Limb (tissue), 2 donors: ENCODE results near the gene DCP1A.

Experiments used
- DNase-seq, 2 donors: peaks; one replicate each; pipeline ENCODE4 v3.0.0-alpha.2; 2016; ENCODE audit errors: extremely low spot score in 2 of 2

Gene DCP1A

DNA sequence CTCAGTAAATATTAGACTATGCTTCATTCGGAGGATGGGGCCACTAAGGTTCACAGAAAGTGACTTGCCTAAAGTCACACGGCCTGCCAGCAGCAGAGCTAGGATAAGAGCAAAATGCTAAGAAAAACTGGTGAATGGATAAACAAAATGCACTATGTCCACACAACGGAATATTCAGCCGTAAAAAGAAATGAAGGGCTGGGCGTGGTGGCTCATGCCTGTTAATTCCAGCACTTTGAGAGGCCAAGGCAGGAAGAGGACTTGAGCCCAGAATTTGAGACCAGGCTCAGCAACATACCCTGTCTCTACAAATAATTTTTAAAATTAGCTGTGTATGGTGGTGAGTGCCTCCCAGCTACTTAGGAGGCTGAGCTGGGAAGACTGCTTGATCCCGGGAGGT is 99.2 kb downstream of the DCP1A start:
- DNase-seq: no peak

DNA sequence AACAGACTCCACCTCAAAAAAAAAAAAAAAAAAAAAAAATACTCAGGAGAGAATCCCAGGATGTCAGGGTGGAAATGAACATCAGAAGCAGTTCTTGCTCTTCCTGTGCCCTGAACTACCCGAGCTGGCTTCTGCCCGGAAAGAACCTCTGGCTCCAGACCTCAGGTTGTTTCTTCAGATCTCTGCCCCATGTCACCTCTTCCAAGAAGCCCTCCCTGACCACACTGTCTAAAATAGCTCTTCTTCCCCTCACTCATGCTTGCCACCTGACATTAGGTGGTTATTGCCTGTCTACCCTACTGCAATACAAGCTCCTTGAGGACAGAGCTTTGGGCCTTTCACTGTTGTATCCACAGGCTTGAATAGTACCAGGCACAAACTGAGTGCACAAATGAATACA is 99.7 kb downstream of the DCP1A start:
- no peak for DNase-seq

DNA sequence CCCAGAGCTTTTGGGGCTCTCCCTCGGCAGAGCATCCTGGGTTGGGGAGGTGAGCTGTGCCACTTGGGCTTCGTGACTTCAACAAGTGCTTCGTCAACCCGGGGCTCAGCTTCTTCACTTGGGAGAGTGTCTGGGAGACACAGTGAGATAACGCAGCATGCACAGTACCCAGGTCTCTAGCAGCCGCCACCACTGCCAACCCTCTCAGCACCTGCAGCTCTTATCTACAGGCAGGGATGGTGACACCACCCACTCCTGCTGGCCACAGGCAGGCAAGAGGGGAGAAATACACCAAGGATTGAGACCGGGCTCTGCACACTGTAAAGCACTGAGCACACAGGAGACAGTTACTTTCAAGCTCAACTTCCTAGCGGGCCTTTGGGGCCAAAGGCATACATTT is 103.1 kb downstream of the DCP1A start:
- DNase-seq: no peak

DNA sequence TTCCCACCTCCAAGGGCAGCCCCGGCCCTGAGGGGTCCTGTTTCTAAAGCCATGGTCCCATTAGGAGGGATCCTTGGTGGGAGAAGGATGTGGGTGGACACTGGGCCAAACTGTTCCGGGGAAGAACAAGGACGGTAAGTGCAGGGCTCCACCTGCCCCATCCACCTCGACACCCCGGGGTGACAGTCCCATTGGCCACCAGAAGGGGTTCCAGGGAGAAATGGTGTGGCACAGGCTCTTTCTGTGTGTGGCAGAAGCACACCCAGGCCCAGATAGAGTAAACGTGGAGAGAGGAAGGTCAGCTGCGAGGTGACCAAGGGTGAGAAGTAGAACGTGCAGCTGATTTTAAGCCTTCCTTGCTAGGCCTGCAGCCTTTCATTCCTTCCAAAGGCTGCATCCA is 103.6 kb downstream of the DCP1A start:
- no peak for DNase-seq

DNA sequence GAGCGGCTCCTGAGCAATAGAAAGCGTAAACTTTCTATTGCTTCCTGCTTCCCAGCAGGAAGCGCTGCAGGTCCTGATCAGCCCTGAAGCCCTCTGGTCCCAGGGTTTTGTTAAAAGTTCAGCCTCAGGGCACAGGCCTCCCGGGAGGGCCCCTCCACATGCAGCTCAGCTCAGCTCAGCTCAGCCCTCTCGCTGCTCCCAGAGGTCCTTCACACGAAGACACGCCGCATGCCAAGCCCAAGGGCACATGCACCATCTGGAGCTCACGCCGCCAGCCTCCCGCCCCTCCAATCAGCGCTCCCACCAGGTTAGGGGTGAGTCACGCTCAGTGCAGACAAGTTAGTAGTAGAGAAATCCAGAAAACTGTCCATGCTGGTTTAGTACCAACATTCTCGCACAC is 104.2 kb downstream of the DCP1A start:
- DNase-seq: no peak

DNA sequence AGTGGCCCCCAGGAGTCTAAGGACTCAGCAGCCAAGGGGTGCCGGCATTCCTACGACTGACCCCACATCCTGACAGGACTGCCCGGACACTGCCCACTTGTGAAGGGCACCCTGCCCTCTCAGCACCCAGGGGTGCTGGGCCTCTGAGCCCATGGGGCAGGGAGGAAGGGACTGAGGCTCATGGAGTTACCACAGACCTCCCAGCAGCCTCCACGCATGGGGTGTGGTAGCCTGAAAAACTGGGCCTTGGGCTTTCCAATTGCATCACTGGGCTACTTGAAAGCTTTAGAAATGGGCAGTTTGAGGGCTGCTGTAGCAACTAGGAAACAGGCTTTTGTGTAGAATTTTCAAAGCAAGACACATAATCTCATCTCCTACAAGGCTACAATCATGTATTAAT is 104.7 kb downstream of the DCP1A start:
- no peak for DNase-seq

DNA sequence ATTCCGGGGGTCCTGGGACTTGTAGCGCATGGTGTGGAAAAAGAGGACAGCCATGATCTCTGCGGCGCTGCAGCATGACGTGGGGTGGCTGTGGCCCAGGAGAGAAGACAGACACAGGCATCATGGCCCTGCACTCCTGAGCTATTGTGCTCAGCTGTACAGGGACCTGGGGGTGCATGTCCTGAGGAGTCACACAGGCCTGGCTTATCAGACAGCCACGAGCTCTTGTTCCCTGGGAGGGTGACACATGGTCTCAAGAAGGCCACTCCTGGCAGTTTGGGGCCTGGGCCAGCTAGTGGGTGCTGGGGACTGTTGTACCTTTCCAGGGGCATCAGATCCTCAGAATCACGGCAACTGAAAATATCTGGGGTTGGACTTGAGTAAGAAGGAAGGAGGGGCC is 105.2 kb downstream of the DCP1A start:
- no peak for DNase-seq

DNA sequence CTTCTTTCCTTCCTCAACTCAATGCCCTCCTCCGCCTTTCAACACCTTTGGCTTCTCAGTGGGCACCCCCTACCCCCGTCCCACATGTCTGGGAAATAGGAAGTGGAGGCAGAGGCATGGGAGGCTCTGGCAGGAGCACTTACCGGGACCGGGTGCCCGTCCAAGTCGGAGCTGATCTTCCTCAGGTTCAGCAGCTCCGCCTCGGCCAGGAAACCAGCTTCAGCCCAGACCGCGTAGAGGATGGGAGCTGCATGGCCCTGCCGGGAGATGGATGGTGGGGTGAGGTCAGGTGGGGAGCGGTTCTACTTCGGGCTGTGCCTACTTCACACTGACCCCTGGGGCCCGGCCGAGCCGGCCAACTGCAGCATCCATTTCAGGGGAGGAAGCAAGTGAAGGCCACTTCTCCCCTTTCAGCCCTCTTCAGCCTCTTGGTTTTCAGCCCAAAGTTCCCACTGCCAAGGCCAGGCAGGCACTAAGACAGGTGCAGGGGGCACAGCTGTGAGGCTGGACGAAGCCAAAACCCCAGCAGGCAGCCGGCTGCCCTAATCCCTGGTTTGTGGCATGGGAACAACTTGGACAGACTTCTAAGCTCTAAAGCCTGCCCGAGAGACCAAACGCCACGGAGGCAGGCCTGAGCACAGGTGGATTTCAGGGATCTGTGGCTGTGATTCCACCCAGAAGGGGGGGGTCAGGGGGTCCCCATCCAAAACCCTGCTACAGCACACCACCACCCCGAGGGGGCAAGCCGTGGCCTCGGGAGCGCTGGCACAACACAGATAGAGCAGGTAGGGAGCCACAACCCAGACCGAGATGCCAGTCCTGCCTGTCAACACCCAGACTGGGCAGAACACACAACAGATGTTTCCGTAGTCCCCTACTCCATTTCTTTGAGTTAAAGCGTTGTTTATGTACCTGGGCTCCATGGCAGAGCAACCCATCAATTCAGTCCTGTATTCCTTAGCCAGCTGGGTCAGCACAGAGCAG is 106.1 kb downstream of the DCP1A start:
- no peak for DNase-seq

DNA sequence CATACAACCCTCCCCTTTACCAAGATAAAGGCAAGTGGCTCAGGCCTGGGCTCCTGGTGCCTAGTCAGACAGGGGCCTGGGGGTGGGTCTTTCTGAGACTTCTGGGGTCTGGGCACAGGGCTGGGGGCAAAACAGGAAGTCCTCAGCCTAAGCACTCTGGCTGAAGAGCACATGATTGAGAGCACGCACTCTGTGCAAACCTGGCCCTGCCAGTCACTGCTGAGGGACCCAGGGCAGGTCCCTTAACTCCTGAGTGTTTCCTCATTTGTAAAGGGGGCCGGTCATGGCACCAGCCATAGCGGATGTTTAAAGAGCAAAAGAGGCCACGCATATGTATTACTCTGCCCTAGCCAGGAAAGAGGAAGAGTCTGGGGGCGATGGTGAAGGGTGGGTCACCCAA is 107.5 kb downstream of the DCP1A start:
- DNase-seq: no peak

DNA sequence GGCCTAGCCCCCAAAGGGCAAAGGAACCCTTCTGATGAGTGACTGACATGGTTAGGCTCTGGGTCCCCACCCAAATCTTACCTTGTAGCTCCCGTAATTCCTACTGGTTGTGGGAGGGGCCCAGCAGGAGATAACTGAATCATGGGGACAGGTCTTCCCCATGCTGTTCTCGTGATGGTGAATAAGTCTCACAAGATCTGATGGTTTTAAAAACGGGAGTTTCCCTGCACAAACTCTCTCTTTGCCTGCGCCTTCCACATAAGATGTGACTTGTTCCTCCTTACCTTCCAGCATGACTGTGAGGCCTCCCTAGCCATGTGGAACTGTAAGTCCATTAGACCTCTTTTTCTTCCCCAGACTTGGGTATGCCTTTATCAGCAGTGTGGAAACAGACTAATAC is 108.5 kb downstream of the DCP1A start:
- DNase-seq: no peak

DNA sequence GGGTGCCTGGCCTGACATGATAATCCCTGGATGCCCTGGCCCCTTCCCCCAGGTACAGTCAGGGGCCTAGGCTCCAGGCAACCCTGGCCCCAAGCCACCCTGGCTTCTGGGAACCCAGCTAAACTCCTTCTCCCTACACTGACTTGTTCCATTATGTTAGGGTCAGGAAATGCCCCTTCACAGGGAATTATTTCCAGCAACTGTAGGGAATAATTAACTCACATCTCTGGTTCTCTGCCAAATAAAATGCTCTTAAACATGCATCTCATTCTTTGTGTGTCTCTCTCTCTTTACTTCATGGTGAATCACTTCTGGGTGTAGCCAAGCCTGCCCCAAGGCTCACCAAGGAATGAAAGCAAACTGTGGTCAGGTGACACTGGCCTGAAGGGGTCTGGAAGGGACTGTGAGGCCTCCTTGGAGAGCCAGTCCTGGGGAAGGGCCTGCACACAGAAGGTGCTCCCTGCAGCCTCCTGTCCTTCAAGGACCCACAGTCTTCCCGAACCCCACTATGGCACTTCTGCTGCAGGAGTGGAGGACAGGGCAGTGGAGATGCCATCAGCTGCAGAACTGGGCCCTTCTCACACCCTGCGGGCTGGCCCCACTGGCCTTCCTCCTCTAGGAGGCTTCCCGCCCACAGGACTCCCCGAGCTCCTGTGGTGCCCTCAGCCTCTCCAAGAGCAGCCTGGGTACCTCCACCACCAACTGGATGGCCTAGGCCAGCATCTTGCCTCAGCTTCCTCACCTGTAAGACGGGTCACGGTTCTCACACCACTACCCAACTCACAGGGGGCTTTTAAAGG is 109.1 kb downstream of the DCP1A start:
- no peak for DNase-seq

DNA sequence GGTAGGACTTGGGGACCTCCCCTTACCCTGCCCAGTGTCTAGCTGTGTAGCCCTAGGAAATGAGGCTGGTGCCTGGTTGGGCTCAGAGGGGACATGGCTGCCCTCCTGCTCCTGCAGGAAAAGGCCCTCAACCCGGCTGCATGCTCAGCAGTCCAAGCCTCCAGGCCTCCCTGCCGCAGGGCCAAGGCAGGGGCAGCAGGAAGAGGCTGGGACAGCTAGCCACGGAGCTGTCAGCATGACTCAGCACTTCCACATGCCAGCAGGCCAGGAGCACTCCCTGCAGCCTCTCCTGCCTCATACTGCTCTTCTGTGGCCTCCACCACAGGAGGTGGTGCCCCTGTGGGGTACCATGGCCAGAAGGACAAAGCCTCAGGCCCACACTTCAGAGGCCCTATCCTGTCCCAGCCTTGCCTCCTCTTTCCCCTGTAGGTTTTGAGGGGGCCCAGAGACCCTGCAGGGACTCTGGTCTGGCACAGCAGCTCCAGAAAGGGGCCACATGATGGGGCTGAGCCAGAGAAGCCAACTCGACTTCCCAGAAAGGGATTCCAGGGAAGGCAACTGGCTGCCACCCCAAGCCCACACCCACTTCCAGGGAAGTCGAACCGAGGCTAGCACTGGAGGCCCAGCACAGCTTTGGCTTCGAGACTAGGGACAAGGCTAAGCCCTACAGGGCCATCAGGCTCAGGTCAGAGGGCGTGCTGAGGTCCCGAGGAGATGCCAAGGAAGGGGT is 111.1 kb downstream of the DCP1A start:
- DNase-seq: no peak

DNA sequence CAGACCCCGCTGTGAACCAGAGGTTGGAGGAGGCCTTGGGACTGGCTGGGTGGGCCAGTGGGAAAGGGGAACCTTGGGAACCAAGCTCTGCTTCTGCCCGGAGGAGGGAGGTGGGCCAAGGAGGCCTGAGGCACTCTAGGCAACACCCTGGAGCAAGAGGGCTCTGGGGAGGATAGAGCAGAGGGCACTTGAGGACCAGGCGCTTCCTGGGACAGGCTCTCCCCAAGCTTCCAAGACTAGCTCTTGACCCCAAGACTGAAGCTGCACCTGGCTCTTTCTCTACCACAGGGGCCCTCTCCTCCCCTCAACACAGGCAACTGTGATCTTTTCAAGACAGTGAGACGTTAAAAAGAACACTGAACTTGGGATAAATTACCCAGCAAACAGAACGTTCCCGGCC is 111.8 kb downstream of the DCP1A start:
- DNase-seq: no peak

DNA sequence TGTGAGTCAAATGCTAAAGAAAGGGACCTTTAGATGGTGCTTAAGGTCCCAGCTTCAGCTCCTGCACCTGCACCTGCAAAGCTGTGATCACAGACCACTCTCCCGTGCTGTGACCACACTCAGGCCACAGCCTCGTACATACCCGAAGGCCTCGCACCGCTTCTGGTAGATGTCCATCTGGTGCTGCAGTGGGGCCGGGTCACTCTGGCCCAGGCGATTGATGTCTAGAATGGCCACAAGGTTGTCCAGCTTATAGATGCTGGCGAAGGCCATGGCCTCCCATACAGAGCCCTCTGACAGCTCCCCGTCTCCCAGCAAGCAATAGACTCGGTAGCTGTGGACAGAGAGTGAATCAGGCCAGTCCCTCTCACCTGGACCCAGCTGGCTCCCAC is 112.5 kb downstream of the DCP1A start:
- DNase-seq: no peak

DNA sequence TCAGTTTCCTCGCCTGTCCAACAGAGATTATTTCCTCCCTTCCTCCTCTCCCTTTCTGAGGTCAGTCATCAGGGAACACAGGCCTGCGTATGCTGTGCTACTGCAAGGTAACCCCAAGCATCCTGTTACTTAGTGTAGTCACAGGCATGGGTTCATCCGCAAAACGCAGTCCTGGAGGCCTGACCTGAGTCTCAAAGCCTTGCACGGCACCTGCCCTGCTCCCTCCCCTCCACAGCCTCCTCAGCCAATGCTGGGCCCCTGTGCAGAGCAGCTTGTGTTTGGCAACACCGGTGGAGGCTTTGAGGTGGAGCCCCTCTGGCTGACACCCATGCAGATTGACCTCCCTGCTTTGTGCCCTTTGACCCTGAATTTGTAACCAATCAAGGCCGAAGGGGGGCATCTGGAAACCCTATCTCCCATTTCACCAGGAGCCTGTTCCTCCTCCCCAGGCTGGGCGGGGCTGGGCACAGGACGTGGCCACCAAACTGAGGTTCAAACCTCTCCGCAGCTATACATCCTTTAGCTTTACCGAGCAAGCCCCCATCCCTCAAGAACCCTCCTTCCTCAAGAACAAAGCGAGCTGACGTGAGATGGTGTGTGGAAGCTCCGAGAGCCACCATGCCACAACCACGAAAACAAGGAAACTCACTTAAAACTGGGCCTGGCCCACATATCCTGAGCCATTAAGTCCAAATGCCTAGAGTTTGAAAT is 113.1 kb downstream of the DCP1A start:
- DNase-seq: no peak
